ENCODE measurements around the gene APBA1. TPM values are rescaled to one million over a fixed set of nuclear protein-coding genes. Genes with fewer than 3 reads are reported as not detected.

APBA1 gene
- total and polyA plus RNA-seq, 2 of the 8 experiments (the other 6 are each of a cell fraction or from before 2014, with no cell fraction given) = 0.36 to 0.60 TPM

DNA sequence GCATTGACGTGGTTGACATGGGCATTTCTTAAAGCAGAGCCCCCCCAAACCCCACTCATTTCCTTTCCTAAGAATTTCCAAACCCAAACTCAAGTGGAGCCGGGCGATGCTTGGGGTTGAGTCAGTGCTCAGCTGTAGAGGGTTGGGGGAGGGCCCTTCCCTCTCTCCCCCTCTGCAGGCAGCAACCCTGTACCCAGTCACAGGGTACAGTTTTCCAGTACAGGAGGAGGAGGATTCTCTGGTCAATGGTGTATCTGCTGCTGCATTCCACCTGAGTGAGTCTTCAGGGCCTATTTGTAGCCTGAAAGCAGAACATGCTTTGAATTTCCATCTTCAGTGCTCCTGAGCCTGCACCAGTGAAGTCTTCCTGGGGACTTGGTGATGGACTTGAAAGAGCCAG lies 291.4 kb downstream of the APBA1 start (continued):
- TF ChIP-seq, protein P1, sequence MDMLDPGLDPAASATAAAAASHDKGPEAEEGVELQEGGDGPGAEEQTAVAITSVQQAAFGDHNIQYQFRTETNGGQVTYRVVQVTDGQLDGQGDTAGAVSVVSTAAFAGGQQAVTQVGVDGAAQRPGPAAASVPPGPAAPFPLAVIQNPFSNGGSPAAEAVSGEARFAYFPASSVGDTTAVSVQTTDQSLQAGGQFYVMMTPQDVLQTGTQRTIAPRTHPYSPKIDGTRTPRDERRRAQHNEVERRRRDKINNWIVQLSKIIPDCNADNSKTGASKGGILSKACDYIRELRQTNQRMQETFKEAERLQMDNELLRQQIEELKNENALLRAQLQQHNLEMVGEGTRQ (IDR thresholded peaks at IDR 0.05; ENCODE audit: low read length) = no peak
- TF ChIP-seq TCF12 (IDR thresholded peaks at IDR 0.05; ENCODE audit: low read depth, low read length) (no peak), GTF2F1 (IDR thresholded peaks at IDR 0.05; ENCODE audit: borderline replicate concordance, low read depth, low read length) (no peak), CTBP2 (IDR thresholded peaks at IDR 0.05; ENCODE audit: borderline replicate concordance, insufficient read depth, insufficient read length, low read length) (no peak)

Data from H1 (cell line).